SK-N-SH (cell line): ENCODE data around the gene ANKRD44. TPM values are rescaled to one million over a fixed set of nuclear protein-coding genes. Genes with fewer than 3 reads are reported as not detected.

Experiments
- CTCF ChIA-PET: fragments of 300-600, 350-600 bp; formaldehyde crosslinking; extraction: SDS; loops from one replicate; lab custom pipeline; 2021; lab: Yijun Ruan, JAX
- POLR2A ChIA-PET: fragments of 350-600 bp; sonication (Branson Sonifier 250); formaldehyde crosslinking; extraction: SDS; loops from one replicate; lab custom pipeline; 2020; ENCODE audit warnings: antibody characterized with exemption, inconsistent platforms; lab: Yijun Ruan, JAX
- DNase-seq: peaks from one replicate; pipeline ENCODE4 v3.0.0; 2012
- H2AFZ ChIP-seq: fragments of 200-600 bp; sonication (generic); 2 replicates; pipeline ENCODE4 v1.8.1; 2016; ENCODE audit warnings: antibody characterized with exemption, mild to moderate bottlenecking, low read depth
- H3F3A ChIP-seq: fragments of 200-600 bp; sonication (generic); replicated peaks from 2 replicates; pipeline ENCODE3; 2016; ENCODE audit warnings: antibody characterized with exemption, mild to moderate bottlenecking; ENCODE audit not compliant: insufficient read depth
- H3K27ac ChIP-seq, 2 experiments: fragments of 200-500 bp in 1 of 2; fragments of 200-600 bp in 1 of 2; sonication (Bioruptor generic) in 1 of 2; sonication (generic), shearing (Covaris generic) in 1 of 2; 2 replicates each; pipeline versions ENCODE4 v1.5.1 to v1.6.1; 2014 to 2016; ENCODE audit warnings: low read depth in 2 of 2, inconsistent platforms in 1 of 2, low read length in 1 of 2, mild to moderate bottlenecking in 1 of 2, mixed read lengths in 1 of 2
- H3K27me3 ChIP-seq: fragments of 200-600 bp; sonication (generic), shearing (Covaris generic); 2 replicates; pipeline ENCODE4 v1.6.1; 2016; ENCODE audit warnings: mixed run types; ENCODE audit not compliant: insufficient read depth
- H3K36me3 ChIP-seq, 2 experiments: fragments of 200-500 bp in 1 of 2; fragments of 200-600 bp in 1 of 2; sonication (Bioruptor generic) in 1 of 2; sonication (generic) in 1 of 2; replicated peaks in 1 of 2; 2 replicates each; pipeline versions ENCODE3 to v1.5.1; 2014 to 2016; ENCODE audit warnings: low read length in 1 of 2, mild to moderate bottlenecking in 1 of 2; ENCODE audit not compliant: insufficient read depth in 2 of 2, control insufficient read depth in 1 of 2
- H3K4me1 ChIP-seq, 2 experiments: fragments of 200-500 bp in 1 of 2; fragments of 200-600 bp in 1 of 2; sonication (Bioruptor generic) in 1 of 2; sonication (generic), shearing (Covaris generic) in 1 of 2; 2 replicates each; pipeline versions ENCODE4 v1.5.1 to v1.6.1; 2014 to 2016; ENCODE audit warnings: low read depth in 1 of 2, low read length in 1 of 2, mixed run types in 1 of 2; ENCODE audit not compliant: insufficient read depth in 2 of 2, control insufficient read depth in 1 of 2
- H3K4me2 ChIP-seq: fragments of 200-600 bp; sonication (generic), shearing (Covaris generic); 2 replicates; pipeline ENCODE4 v1.6.1; 2017; ENCODE audit warnings: mixed run types
- H3K4me3 ChIP-seq, 2 experiments: fragments of 200-500 bp in 1 of 2; fragments of 200-600 bp in 1 of 2; sonication (Bioruptor generic) in 1 of 2; sonication (generic), shearing (Covaris generic) in 1 of 2; 2 replicates each; pipeline versions ENCODE4 v1.5.1 to v1.8.1; 2014 to 2016; ENCODE audit warnings: low read depth in 2 of 2, inconsistent platforms in 1 of 2, low read length in 1 of 2, mild to moderate bottlenecking in 1 of 2, mixed read lengths in 1 of 2, moderate library complexity in 1 of 2
- H3K79me2 ChIP-seq: fragments of 200-600 bp; sonication (generic); 2 replicates; pipeline ENCODE4 v1.8.1; 2017; ENCODE audit warnings: mild to moderate bottlenecking; ENCODE audit not compliant: insufficient read depth
- H3K9ac ChIP-seq: fragments of 200-600 bp; sonication (generic); 2 replicates; pipeline ENCODE4 v1.6.1; 2017; ENCODE audit warnings: mixed run types
- H3K9me2 ChIP-seq: fragments of 200-600 bp; sonication (generic); 2 replicates; pipeline ENCODE4 v1.6.1; 2017; ENCODE audit warnings: mixed run types
- H3K9me3 ChIP-seq: fragments of 200-600 bp; sonication (generic); 2 replicates; pipeline ENCODE4 v1.6.1; 2017; ENCODE audit warnings: mixed run types, mild to moderate bottlenecking, moderate library complexity
- H4K20me1 ChIP-seq: fragments of 200-600 bp; sonication (generic); 2 replicates; pipeline ENCODE4 v1.6.1; 2017; ENCODE audit warnings: mild to moderate bottlenecking, mixed run types; ENCODE audit not compliant: insufficient read depth
- EP300 ChIP-seq, 2 experiments: IDR thresholded peaks; 2 replicates each; pipeline versions ENCODE4 v1.4.0 to v1.6.1; 2012; ENCODE audit warnings: borderline replicate concordance in 1 of 2, low read depth in 1 of 2, low read length in 1 of 2
- EZH2phosphoT487 ChIP-seq: fragments of 200-600 bp; sonication (generic); IDR thresholded peaks from 2 replicates; pipeline ENCODE4 v1.6.1; 2017; ENCODE audit warnings: low read depth, mixed run types, mild to moderate bottlenecking, antibody characterized with exemption, moderate library complexity, borderline replicate concordance
- FOSL2 ChIP-seq: IDR thresholded peaks from 2 replicates; pipeline ENCODE4 v1.4.0; 2012; ENCODE audit warnings: low read depth, mild to moderate bottlenecking, moderate library complexity, borderline replicate concordance
- GATA2 ChIP-seq: sonication (generic); formaldehyde crosslinking; IDR thresholded peaks from 2 replicates; pipeline ENCODE4 v1.5.0; 2020; ENCODE audit warnings: mild to moderate bottlenecking, missing genetic modification reagents
- MAX ChIP-seq: IDR thresholded peaks from 2 replicates; pipeline ENCODE4 v1.4.0; 2012; ENCODE audit warnings: low read depth
- MEF2A ChIP-seq: IDR thresholded peaks from 2 replicates; pipeline ENCODE4 v1.4.0; 2012; ENCODE audit warnings: low read depth, borderline replicate concordance
- MXI1 ChIP-seq: IDR thresholded peaks from 2 replicates; pipeline ENCODE4 v1.6.1; 2012; ENCODE audit warnings: mild to moderate bottlenecking, low read depth, low read length, improper control_type of control experiment
- NRF1 ChIP-seq: IDR thresholded peaks from 2 replicates; pipeline ENCODE4 v1.6.1; 2012; ENCODE audit warnings: low read depth, mild to moderate bottlenecking, low read length
- POLR2AphosphoS5 ChIP-seq: IDR thresholded peaks from 2 replicates; pipeline ENCODE4 v1.6.1; 2012; ENCODE audit warnings: low read depth, low read length
- RAD21 ChIP-seq: IDR thresholded peaks from 2 replicates; pipeline ENCODE4 v1.6.1; 2012; ENCODE audit warnings: mild to moderate bottlenecking, low read length
- RCOR1 ChIP-seq: fragments of 150-350 bp; IDR thresholded peaks from 2 replicates; pipeline ENCODE4 v1.6.1; 2017; ENCODE audit warnings: antibody characterized with exemption, low read length
- REST ChIP-seq: IDR thresholded peaks from 2 replicates; pipeline ENCODE4 v1.6.1; 2012; ENCODE audit warnings: mild to moderate bottlenecking, low read depth, low read length, moderate library complexity
- RFX5 ChIP-seq: IDR thresholded peaks from 2 replicates; pipeline ENCODE4 v1.6.1; 2012; ENCODE audit warnings: mild to moderate bottlenecking, improper control_type of control experiment, low read length
- RXRA ChIP-seq: IDR thresholded peaks from 2 replicates; pipeline ENCODE4 v1.4.0; 2012; ENCODE audit warnings: low read depth, mild to moderate bottlenecking, borderline replicate concordance
- SIN3A ChIP-seq: IDR thresholded peaks from 2 replicates; pipeline ENCODE4 v1.6.1; 2012; ENCODE audit warnings: low read depth, mild to moderate bottlenecking, low read length, moderate library complexity, borderline replicate concordance
- SMC3 ChIP-seq: IDR thresholded peaks from 2 replicates; pipeline ENCODE4 v1.6.1; 2012; ENCODE audit warnings: low read depth, low read length, improper control_type of control experiment
- TAF1 ChIP-seq: IDR thresholded peaks from 2 replicates; pipeline ENCODE4 v1.6.1; 2012; ENCODE audit warnings: low read depth, mild to moderate bottlenecking, low read length, moderate library complexity, borderline replicate concordance
- TCF12 ChIP-seq: IDR thresholded peaks from 2 replicates; pipeline ENCODE4 v1.4.0; 2012
- USF2 ChIP-seq: fragments of 150-350 bp; IDR thresholded peaks from 2 replicates; pipeline ENCODE4 v1.6.1; 2017; ENCODE audit warnings: antibody characterized with exemption, low read length, low read depth, borderline replicate concordance
- ZBTB33 ChIP-seq: IDR thresholded peaks from 2 replicates; pipeline ENCODE4 v1.4.0; 2012; ENCODE audit warnings: low read depth, borderline replicate concordance
- whole genome bisulfite sequencing: methylation state at CpG from one replicate; pipeline ENCODE4 v1.1.6; 2017; ENCODE audit warnings: low lambda C conversion rate; 5-methylcytosine and 5-hydroxymethylcytosine counted together
- polyA plus RNA-seq, 3 experiments: library from polyadenylated mRNA; depleted of rRNA; stranded (reverse); fragments of >200 nt; gene quantifications; 2 replicates each; pipeline ENCODE4 v1.2.3, GENCODE V29; 2012

Gene ANKRD44
- polyA plus RNA-seq, 1 of the 3 experiments (the other 2 are of a cell fraction), result 12.5 TPM

- WGBS, result 80% methylated on average over 6 of the region's 6 CpGs
- CTCF ChIA-PET, result interaction anchor here (1.4 to 3.6 kb wide), 2 partner anchors 12 to 43 kb away, joined by 4 to 21 read pairs; no protein-coding TSS in a partner anchor
- no peaks in the 10 kb centered on the region for H3K27me3 ChIP-seq
These were observed 153.8 kb downstream of the ANKRD44 start for GRCh38 chr2:197156771-197157170.

More at GRCh38 chr2:197156771-197157170, 153.8 kb downstream of the ANKRD44 start:
- Histone ChIP-seq H3K36me3 (no peaks in the 10 kb centered on the region), H2AFZ (no peak overlapping the region), H3K4me2 (no peak overlapping the region), H3K27ac (no peak overlapping the region), H3K4me1 (peaks cover 16 to 25% of the 10 kb centered on the region in 2 experiments; a peak in 3 of 4 replicates), H3K79me2 (no peaks in the 10 kb centered on the region), H3K9me3 (peaks cover 6% of the 10 kb centered on the region; the same call in 1 of the 2 replicates), H3K9me2 (no peaks in the 10 kb centered on the region), H3K4me3 (no peak overlapping the region), H3K9ac (no peak overlapping the region), H3F3A (peaks cover 30% of the 10 kb centered on the region), H4K20me1 (no peaks in the 10 kb centered on the region)
- TF ChIP-seq ZBTB33 (no peak), RXRA (no peak), REST (no peak), MXI1 (no peak), MAX (no peak), NRF1 (no peak), GATA2 (CRISPR knock-in tag) (no peak), RCOR1 (no peak), MEF2A (no peak), FOSL2 (no peak), SIN3A (no peak), SMC3 (no peak), EZH2phosphoT487 (no peak), TCF12 (no peak), POLR2AphosphoS5 (no peak), USF2 (no peak), TAF1 (no peak), RFX5 (no peak), EP300 (IDR thresholded peaks at IDR 0.05; ENCODE audit: borderline replicate concordance in 1 of 2, low read depth in 1 of 2, low read length in 1 of 2) (no peak), RAD21 (no peak)
- no peak for DNase-seq
- POLR2A ChIA-PET, result no interaction called here
